GM10266 (cell line): ENCODE results near the gene ST8SIA2.

Experiments used
- DNase-seq: peaks from one replicate; pipeline ENCODE4 v3.0.0; 2012; ENCODE audit errors: extremely low spot score
- TF ChIP-seq, protein P1 (sequence below): IDR thresholded peaks from 2 replicates; pipeline ENCODE4 v1.5.1; 2012; ENCODE audit warnings: mild to moderate bottlenecking, low read depth; ENCODE audit not compliant: control insufficient read depth, insufficient read depth; ENCODE audit errors: missing control alignments

The ST8SIA2 gene

DNA sequence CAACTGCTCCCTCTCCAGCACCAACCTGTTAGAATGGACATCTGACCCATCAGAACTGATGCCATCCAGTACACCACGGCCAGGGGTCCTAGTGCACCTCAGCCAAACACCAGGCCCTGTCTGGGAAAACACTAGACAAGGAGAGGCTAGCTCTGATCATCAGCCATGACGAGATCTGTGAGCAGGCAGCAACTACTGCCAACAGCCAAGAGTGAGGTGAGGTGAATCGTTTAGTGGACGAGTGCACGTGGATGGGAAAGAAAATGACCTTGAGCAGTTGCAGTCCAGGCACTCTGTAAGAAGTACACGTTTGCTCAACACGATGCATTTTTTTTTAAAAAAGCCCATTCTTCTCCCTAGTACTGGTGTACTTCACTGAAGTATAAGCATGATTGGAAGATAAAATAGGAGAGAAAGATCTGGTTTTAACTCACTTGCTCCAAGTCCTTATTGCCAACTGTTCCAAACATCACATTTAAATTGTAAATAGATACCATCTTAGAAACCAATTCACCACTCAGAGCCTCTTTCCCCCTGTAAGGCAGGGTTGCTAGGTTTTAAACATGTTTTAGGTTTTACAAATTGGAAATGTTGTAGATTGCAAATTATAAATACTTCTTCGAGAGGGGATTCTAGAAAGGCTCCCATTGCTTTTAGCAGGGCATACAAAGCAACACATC is 5.7 kb downstream of the ST8SIA2 start:
- DNase-seq, result no peak
- TF ChIP-seq, protein P1, sequence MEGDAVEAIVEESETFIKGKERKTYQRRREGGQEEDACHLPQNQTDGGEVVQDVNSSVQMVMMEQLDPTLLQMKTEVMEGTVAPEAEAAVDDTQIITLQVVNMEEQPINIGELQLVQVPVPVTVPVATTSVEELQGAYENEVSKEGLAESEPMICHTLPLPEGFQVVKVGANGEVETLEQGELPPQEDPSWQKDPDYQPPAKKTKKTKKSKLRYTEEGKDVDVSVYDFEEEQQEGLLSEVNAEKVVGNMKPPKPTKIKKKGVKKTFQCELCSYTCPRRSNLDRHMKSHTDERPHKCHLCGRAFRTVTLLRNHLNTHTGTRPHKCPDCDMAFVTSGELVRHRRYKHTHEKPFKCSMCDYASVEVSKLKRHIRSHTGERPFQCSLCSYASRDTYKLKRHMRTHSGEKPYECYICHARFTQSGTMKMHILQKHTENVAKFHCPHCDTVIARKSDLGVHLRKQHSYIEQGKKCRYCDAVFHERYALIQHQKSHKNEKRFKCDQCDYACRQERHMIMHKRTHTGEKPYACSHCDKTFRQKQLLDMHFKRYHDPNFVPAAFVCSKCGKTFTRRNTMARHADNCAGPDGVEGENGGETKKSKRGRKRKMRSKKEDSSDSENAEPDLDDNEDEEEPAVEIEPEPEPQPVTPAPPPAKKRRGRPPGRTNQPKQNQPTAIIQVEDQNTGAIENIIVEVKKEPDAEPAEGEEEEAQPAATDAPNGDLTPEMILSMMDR, result no peak

DNA sequence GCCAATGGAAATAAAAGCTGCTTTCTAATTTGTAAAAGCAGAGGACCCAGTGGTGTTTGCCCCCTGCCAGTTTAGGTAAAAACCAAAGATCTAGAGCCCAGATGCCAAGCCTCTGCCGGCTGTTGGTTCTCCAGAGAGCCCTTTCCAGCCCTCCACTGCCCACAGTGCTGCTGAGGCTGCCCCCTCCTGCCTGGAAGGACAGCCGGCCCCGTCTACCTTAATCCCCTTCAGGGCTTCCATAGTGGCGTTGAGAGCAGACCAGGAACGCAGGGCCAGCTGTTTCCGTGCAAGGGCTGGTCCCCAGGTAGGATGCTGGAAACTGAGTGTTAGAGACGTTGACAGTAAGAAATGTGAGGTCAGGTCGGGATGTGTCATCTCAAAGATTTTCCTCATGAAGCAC is 6.9 kb downstream of the ST8SIA2 start:
- DNase-seq, result no peak
- TF ChIP-seq, protein P1, result no peak

DNA sequence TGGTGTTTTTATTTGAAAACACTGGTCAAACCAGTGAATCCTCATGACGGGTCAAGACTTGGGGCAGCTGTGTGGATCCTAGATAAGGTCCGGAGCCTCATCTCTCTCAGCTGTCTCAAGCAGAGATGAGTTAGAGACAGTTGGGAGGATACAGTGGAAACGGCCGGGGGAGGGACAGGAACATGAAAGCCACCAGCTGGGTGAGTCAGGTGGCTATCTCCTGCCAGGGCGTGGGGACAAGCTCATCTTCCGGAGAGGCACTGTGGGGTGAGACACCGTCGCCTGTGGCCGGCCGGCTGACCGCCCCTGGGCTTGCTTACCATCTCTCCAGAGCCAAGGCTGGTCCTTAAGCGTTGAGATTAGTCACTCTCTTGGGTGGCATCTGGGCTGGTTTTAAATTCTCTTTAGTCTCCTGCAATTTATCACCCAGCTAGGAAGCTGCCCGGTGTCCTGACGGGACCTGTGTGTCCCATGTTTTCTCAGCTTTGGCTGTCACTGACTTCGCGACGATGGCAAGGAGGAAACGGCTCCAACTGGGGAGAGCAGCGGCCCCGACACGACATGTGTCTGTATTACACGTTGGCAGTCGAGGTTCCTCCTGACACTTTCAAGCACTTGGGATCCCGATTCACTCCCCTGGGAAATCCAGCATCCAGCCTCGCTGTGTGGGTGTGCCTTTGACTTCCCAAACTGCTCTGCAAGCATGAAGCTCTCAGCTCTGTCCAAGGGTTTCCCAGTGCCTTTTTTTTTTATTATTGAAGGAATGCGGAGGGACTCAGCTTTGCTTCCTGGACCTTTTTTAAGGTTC is 7.5 kb downstream of the ST8SIA2 start:
- TF ChIP-seq, protein P1, result no peak
- DNase-seq, result no peak

DNA sequence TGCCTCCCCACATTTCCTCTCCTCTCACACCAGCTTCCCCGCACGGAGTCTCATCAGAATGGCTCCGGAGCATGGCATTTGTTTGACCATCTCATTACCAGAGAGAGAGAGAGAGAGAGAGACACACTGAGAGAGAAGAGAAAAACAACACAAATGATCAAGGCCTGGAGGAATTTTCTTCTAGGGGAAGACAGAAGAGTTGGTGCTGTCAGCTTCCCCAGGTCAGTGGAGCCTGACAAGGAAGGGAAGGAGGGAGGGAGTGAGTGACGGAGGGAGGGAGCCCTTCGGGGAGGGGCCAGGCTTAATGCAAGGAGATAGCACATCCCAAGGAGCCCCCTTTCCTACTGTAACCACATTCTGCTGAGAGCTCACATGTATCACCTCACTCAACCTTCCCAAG is 9.1 kb downstream of the ST8SIA2 start:
- TF ChIP-seq, protein P1, result no peak
- DNase-seq, result no peak

DNA sequence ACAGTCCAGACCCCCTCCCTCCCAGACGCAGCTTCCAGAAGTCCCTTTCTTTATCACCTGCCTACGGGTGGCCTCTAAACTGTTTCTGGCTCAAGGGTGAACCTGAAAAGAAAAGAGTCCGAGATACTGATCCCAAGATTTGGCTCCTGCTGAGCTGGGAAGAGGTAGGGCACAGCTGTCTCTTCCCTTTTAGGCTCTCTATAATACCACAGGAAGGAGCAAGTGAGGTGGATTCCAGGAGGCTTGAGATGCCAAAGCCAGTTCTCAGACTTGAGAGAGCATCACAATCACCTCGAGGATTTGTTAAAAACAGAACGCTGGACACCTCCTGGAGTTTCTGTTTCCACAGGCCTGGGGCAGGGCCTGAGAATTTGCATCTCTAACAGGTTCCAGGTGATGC is 12.3 kb downstream of the ST8SIA2 start:
- DNase-seq, result no peak
- TF ChIP-seq, protein P1, result no peak

DNA sequence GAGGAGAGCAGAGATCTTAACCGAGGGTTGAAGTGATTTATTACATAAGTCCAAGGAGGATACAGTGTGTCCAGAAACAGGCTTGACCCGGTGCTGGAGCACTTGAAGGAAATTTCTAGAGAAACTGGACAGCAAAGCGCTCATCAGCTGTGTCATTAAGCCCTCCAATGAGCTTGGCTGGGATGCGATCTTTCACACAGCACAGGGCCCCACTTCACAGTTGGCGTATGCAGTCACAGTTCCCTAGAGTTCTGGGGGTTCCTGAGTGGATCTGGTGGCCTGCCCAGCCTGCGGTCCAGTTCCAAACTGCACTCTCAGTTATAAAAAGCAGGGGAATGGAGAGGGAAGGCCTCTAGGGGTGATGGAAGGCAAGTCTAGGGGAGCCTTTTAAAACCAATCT is 13.6 kb downstream of the ST8SIA2 start:
- TF ChIP-seq, protein P1, result no peak

DNA sequence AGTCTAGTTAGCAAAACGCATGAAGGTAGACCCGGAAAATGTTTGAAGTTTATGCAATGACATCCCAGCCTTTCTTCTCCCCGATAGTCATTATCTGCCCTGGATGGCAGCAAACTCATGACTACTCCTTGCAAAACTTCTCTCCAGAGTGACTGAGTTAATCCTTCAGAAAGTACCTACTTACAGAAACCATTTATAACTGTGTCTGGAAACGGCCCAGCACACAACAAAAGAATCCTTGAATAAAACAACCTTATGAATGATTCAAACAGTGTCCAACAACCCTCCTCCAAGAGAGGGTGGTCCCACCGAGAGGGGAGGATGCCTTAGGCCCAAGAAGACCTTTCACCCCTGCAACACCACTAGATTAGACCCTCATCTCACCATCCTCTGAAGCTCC is 14.2 kb downstream of the ST8SIA2 start:
- DNase-seq, result no peak
- TF ChIP-seq, protein P1, result no peak

More for the DNA sequence above, 13.6 kb downstream of the ST8SIA2 start:
- DNase-seq, result no peak
